Liver (tissue), 9 donors: ENCODE results near the gene SPATS2L. TPM values are rescaled to one million over a fixed set of nuclear protein-coding genes. Genes with fewer than 3 reads are reported as not detected.

Source experiments
- DNase-seq: peaks from one replicate; pipeline ENCODE4 v3.0.0-alpha.2; 2017; ENCODE audit warnings: low spot score
- H3K27ac ChIP-seq, 2 donors: one replicate each; pipeline ENCODE4 v1.7.0; 2013; ENCODE audit warnings: inconsistent platforms in 2 of 2, low read length in 2 of 2, control low read depth in 1 of 2, low read depth in 1 of 2, mild to moderate bottlenecking in 1 of 2
- H3K27me3 ChIP-seq, 4 donors: one replicate each; pipeline versions ENCODE4 v1.6.1 to v1.7.0; 2013; ENCODE audit warnings: low read length in 3 of 4, inconsistent platforms in 1 of 4, mild to moderate bottlenecking in 1 of 4, moderate library complexity in 1 of 4; ENCODE audit not compliant: control insufficient read depth in 4 of 4, insufficient read depth in 4 of 4
- H3K36me3 ChIP-seq, 4 donors: one replicate each; pipeline versions ENCODE4 v1.6.1 to v1.7.0; 2013; ENCODE audit warnings: low read length in 3 of 4, mild to moderate bottlenecking in 3 of 4, low read depth in 1 of 4, moderate library complexity in 1 of 4; ENCODE audit not compliant: control insufficient read depth in 4 of 4, insufficient read depth in 3 of 4
- H3K4me1 ChIP-seq, 4 donors: one replicate each; pipeline versions ENCODE4 v1.6.1 to v1.7.0; 2013; ENCODE audit warnings: low read length in 3 of 4, mild to moderate bottlenecking in 3 of 4, moderate library complexity in 1 of 4; ENCODE audit not compliant: control insufficient read depth in 4 of 4, insufficient read depth in 4 of 4
- H3K4me3 ChIP-seq, 3 donors: one replicate each; pipeline versions ENCODE4 v1.6.1 to v1.7.0; 2013; ENCODE audit warnings: low read length in 3 of 3, control low read depth in 1 of 3, low read depth in 1 of 3, mild to moderate bottlenecking in 1 of 3
- H3K9ac ChIP-seq, 2 donors: one replicate each; pipeline ENCODE4 v1.7.0; 2013; ENCODE audit warnings: low read length in 2 of 2, mild to moderate bottlenecking in 2 of 2, moderate library complexity in 2 of 2, control low read depth in 1 of 2, low read depth in 1 of 2
- H3K9me3 ChIP-seq, 4 donors: one replicate each; pipeline versions ENCODE4 v1.6.1 to v1.7.0; 2013; ENCODE audit warnings: low read length in 3 of 4; ENCODE audit not compliant: control insufficient read depth in 4 of 4
- EGR1 ChIP-seq, 2 donors: IDR thresholded peaks; 2 replicates each; pipeline ENCODE4 v1.6.1; 2016 to 2018; ENCODE audit warnings: antibody characterized with exemption in 2 of 2, low read depth in 2 of 2
- FOXA1 ChIP-seq: IDR thresholded peaks from 2 replicates; pipeline ENCODE4 v1.6.1; 2016; ENCODE audit warnings: antibody characterized with exemption
- FOXA2 ChIP-seq: IDR thresholded peaks from 2 replicates; pipeline ENCODE4 v1.6.1; 2016; ENCODE audit warnings: antibody characterized with exemption
- GABPA ChIP-seq, 2 donors: IDR thresholded peaks in 1 of 2; conservative IDR thresholded peaks in 1 of 2; 2 replicates each; pipeline ENCODE4 v1.6.1; 2016; ENCODE audit warnings: antibody characterized with exemption in 2 of 2, mild to moderate bottlenecking in 1 of 2, moderate library complexity in 1 of 2
- HNF4A ChIP-seq, 2 donors: conservative IDR thresholded peaks; 2 replicates each; pipeline ENCODE4 v1.6.1; 2016; ENCODE audit warnings: antibody characterized with exemption in 2 of 2, mild to moderate bottlenecking in 2 of 2
- HNF4G ChIP-seq: IDR thresholded peaks from 2 replicates; pipeline ENCODE4 v1.6.1; 2016; ENCODE audit warnings: antibody characterized with exemption
- JUND ChIP-seq, 2 donors: IDR thresholded peaks; 2 replicates each; pipeline ENCODE4 v1.6.1; 2016; ENCODE audit warnings: antibody characterized with exemption in 2 of 2
- NR2F2 ChIP-seq: IDR thresholded peaks from 2 replicates; pipeline ENCODE4 v1.6.1; 2016; ENCODE audit warnings: antibody characterized with exemption
- RAD21 ChIP-seq, 2 donors: IDR thresholded peaks; 2 replicates each; pipeline ENCODE4 v1.6.1; 2016; ENCODE audit warnings: antibody characterized with exemption in 2 of 2, mild to moderate bottlenecking in 2 of 2
- RXRA ChIP-seq, 2 donors: IDR thresholded peaks; 2 replicates each; pipeline ENCODE4 v1.6.1; 2017 to 2018; ENCODE audit warnings: antibody characterized with exemption in 2 of 2, mild to moderate bottlenecking in 1 of 2
- SP1 ChIP-seq: IDR thresholded peaks from 2 replicates; pipeline ENCODE4 v1.6.1; 2018; ENCODE audit warnings: antibody characterized with exemption, mild to moderate bottlenecking
- TAF1 ChIP-seq: conservative IDR thresholded peaks from 2 replicates; pipeline ENCODE4 v1.6.1; 2016; ENCODE audit warnings: antibody characterized with exemption, mild to moderate bottlenecking
- YY1 ChIP-seq: IDR thresholded peaks from 2 replicates; pipeline ENCODE4 v1.6.1; 2016; ENCODE audit warnings: antibody characterized with exemption, mild to moderate bottlenecking
- WGBS: extraction: QIAGEN DNeasy Blood & Tissue Kit; methylation state at CpG from one replicate; pipeline ENCODE4 v1.1.7; 2013; 5-methylcytosine and 5-hydroxymethylcytosine counted together
- polyA plus RNA-seq, 2 donors: library from polyadenylated mRNA; stranded (reverse) in 1 of 2; unstranded in 1 of 2; fragments of 200-250 nt in 1 of 2; fragments of >200 nt in 1 of 2; fragmentation: Nextera tagmentation in 1 of 2; extraction: Ambion mirVana in 1 of 2; gene quantifications; one replicate each; pipeline versions ENCODE4 v1.2.1 to v1.2.3, GENCODE V29; 2013 to 2015
- total RNA-seq, 2 donors: library from RNA; depleted of rRNA; stranded (reverse); fragments of >200 nt; gene quantifications; one replicate each; pipeline ENCODE4 v1.2.3, GENCODE V29; 2014
- TF ChIP-seq, protein P1 (sequence below): IDR thresholded peaks from 2 replicates; pipeline ENCODE4 v1.6.1; 2016; ENCODE audit warnings: antibody characterized with exemption
- TF ChIP-seq, protein P2 (sequence below): fragments of 150-350 bp; IDR thresholded peaks from 2 replicates; pipeline ENCODE4 v1.5.1; 2017; ENCODE audit warnings: improper control_type of control experiment, low read depth, low read length; ENCODE audit not compliant: missing input control
- TF ChIP-seq, protein P3 (sequence below): IDR thresholded peaks from 2 replicates; pipeline ENCODE4 v1.6.1; 2016; ENCODE audit warnings: antibody characterized with exemption, mild to moderate bottlenecking
- TF ChIP-seq, protein P4 (sequence below): IDR thresholded peaks from 2 replicates; pipeline ENCODE4 v1.6.1; 2016; ENCODE audit warnings: antibody characterized with exemption
- TF ChIP-seq, protein P5 (sequence below): IDR thresholded peaks from 2 replicates; pipeline ENCODE4 v1.6.1; 2016; ENCODE audit warnings: antibody characterized with exemption
- donor health status: healthy.
- donor health status: healthy.
- donor health status: healthy.
- donor health status: healthy.
- donor health status: healthy.

Gene SPATS2L
- total and polyA plus RNA-seq, 4 donors: 31.4 to 49.9 (median 42.4) TPM

DNA sequence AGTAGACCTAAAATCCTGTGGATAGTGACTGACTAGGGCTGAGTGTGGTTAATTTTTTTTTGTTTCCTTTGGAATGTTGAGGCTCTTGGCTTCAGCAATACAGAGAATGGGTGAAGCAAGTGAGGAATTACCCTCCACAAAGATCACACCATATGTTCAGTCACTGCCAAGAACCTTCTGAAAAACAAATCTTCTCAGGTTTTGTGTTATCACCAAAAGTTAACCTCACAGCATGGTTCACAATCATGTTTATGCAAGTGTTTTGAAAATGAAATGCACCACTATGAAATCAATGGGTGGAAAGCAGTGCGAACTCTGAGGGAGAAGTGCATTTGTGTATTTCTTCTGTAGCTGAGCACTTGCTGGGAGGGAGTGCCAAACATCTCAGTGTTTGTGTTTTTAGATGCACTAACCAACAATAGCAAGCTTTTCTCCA is 44.4 kb downstream of the SPATS2L start:
- Histone ChIP-seq H3K27ac (no peak overlapping the region), H3K9me3 (no peaks in the 10 kb centered on the region), H3K36me3 (no peaks in the 10 kb centered on the region), H3K9ac (no peak overlapping the region), H3K27me3 (no peaks in the 10 kb centered on the region), H3K4me3 (no peak overlapping the region), H3K4me1 (peaks cover 0 to 12% (median 4%) of the 10 kb centered on the region in 4 donors)
- DNase-seq: no peak
- TF ChIP-seq NR2F2: no peak
- TF ChIP-seq, protein P1, sequence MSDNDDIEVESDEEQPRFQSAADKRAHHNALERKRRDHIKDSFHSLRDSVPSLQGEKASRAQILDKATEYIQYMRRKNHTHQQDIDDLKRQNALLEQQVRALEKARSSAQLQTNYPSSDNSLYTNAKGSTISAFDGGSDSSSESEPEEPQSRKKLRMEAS: no peak
- no peak for TF ChIP-seq RAD21 (IDR thresholded peaks at IDR 0.05)
- no peak for TF ChIP-seq GABPA (IDR thresholded peaks at IDR 0.05 in 1 of 2, conservative IDR thresholded peaks at IDR 0.05 in 1 of 2)
- TF ChIP-seq JUND (IDR thresholded peaks at IDR 0.05): no peak
- no peak for TF ChIP-seq YY1
- no peak for TF ChIP-seq HNF4G
- TF ChIP-seq, protein P2, sequence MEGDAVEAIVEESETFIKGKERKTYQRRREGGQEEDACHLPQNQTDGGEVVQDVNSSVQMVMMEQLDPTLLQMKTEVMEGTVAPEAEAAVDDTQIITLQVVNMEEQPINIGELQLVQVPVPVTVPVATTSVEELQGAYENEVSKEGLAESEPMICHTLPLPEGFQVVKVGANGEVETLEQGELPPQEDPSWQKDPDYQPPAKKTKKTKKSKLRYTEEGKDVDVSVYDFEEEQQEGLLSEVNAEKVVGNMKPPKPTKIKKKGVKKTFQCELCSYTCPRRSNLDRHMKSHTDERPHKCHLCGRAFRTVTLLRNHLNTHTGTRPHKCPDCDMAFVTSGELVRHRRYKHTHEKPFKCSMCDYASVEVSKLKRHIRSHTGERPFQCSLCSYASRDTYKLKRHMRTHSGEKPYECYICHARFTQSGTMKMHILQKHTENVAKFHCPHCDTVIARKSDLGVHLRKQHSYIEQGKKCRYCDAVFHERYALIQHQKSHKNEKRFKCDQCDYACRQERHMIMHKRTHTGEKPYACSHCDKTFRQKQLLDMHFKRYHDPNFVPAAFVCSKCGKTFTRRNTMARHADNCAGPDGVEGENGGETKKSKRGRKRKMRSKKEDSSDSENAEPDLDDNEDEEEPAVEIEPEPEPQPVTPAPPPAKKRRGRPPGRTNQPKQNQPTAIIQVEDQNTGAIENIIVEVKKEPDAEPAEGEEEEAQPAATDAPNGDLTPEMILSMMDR: no peak
- TF ChIP-seq, protein P3, sequence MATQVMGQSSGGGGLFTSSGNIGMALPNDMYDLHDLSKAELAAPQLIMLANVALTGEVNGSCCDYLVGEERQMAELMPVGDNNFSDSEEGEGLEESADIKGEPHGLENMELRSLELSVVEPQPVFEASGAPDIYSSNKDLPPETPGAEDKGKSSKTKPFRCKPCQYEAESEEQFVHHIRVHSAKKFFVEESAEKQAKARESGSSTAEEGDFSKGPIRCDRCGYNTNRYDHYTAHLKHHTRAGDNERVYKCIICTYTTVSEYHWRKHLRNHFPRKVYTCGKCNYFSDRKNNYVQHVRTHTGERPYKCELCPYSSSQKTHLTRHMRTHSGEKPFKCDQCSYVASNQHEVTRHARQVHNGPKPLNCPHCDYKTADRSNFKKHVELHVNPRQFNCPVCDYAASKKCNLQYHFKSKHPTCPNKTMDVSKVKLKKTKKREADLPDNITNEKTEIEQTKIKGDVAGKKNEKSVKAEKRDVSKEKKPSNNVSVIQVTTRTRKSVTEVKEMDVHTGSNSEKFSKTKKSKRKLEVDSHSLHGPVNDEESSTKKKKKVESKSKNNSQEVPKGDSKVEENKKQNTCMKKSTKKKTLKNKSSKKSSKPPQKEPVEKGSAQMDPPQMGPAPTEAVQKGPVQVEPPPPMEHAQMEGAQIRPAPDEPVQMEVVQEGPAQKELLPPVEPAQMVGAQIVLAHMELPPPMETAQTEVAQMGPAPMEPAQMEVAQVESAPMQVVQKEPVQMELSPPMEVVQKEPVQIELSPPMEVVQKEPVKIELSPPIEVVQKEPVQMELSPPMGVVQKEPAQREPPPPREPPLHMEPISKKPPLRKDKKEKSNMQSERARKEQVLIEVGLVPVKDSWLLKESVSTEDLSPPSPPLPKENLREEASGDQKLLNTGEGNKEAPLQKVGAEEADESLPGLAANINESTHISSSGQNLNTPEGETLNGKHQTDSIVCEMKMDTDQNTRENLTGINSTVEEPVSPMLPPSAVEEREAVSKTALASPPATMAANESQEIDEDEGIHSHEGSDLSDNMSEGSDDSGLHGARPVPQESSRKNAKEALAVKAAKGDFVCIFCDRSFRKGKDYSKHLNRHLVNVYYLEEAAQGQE: no peak
- TF ChIP-seq HNF4A (conservative IDR thresholded peaks at IDR 0.05): no peak
- no peak for TF ChIP-seq TAF1
- TF ChIP-seq, protein P4, sequence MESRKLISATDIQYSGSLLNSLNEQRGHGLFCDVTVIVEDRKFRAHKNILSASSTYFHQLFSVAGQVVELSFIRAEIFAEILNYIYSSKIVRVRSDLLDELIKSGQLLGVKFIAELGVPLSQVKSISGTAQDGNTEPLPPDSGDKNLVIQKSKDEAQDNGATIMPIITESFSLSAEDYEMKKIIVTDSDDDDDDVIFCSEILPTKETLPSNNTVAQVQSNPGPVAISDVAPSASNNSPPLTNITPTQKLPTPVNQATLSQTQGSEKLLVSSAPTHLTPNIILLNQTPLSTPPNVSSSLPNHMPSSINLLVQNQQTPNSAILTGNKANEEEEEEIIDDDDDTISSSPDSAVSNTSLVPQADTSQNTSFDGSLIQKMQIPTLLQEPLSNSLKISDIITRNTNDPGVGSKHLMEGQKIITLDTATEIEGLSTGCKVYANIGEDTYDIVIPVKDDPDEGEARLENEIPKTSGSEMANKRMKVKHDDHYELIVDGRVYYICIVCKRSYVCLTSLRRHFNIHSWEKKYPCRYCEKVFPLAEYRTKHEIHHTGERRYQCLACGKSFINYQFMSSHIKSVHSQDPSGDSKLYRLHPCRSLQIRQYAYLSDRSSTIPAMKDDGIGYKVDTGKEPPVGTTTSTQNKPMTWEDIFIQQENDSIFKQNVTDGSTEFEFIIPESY: no peak
- TF ChIP-seq FOXA2: no peak
- TF ChIP-seq FOXA1: no peak
- TF ChIP-seq, protein P5, sequence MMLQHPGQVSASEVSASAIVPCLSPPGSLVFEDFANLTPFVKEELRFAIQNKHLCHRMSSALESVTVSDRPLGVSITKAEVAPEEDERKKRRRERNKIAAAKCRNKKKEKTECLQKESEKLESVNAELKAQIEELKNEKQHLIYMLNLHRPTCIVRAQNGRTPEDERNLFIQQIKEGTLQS: no peak
- TF ChIP-seq EGR1 (IDR thresholded peaks at IDR 0.05; ENCODE audit: low read depth in 2 of 2): no peak
- no peak for TF ChIP-seq RXRA (IDR thresholded peaks at IDR 0.05)
- no peak for TF ChIP-seq SP1
- WGBS: 81% methylated on average over 1 of the region's 1 CpG
